H1 (cell line): ENCODE data around the gene EXOC6. TPM values are rescaled to one million over a fixed set of nuclear protein-coding genes. Genes with fewer than 3 reads are reported as not detected.

ENCODE experiments used
- ATF3 ChIP-seq: IDR thresholded peaks from 2 replicates; pipeline ENCODE4 v1.6.1; 2011; ENCODE audit warnings: low read depth, mild to moderate bottlenecking, low read length; ENCODE audit not compliant: insufficient read depth
- CREB1 ChIP-seq: IDR thresholded peaks from 2 replicates; pipeline ENCODE4 v1.6.1; 2012; ENCODE audit warnings: inconsistent platforms
- FOSL1 ChIP-seq: IDR thresholded peaks from 2 replicates; pipeline ENCODE4 v1.6.1; 2011; ENCODE audit warnings: mild to moderate bottlenecking, low read depth, low read length, moderate library complexity; ENCODE audit not compliant: insufficient read depth
- KDM5A ChIP-seq: fragments of 200-600 bp; IDR thresholded peaks from 2 replicates; pipeline ENCODE4 v1.7.1; 2012; ENCODE audit warnings: mild to moderate bottlenecking, low read length, inconsistent platforms, mixed read lengths
- NRF1 ChIP-seq: IDR thresholded peaks from 2 replicates; pipeline ENCODE4 v1.6.1; 2011; ENCODE audit warnings: mild to moderate bottlenecking, low read depth, low read length, improper control_type of control experiment
- SAP30 ChIP-seq: fragments of 300-600 bp; sonication (generic); IDR thresholded peaks from 2 replicates; pipeline ENCODE4 v1.7.1; 2012; ENCODE audit warnings: low read length, moderate library complexity, mild to moderate bottlenecking, inconsistent platforms; ENCODE audit not compliant: insufficient read depth, insufficient replicate concordance
- TCF12 ChIP-seq: IDR thresholded peaks from 2 replicates; pipeline ENCODE4 v1.6.1; 2011; ENCODE audit warnings: low read depth, mild to moderate bottlenecking, low read length
- ZNF274 ChIP-seq: IDR thresholded peaks from 2 replicates; pipeline ENCODE4 v1.7.0; 2012; ENCODE audit warnings: low read length, borderline replicate concordance; ENCODE audit errors: extremely low read depth
- polyA plus RNA-seq, 7 experiments: library from polyadenylated mRNA; depleted of rRNA in 3 of 7; stranded (reverse) in 5 of 7; unstranded in 2 of 7; fragments of >200 nt in 5 of 7; fragments of 200-250 nt in 2 of 7; gene quantifications; 1 replicate in 5 of 7; 2 replicates in 1 of 7; 4 replicates in 1 of 7; pipeline versions ENCODE4 v1.2.1 to v1.2.3, GENCODE V29; 2011 to 2013; ENCODE audit warnings: missing spikeins in 2 of 7, mixed read lengths in 2 of 7
- total RNA-seq: library from RNA; stranded (reverse); fragmentation: NEBNext Ultra II Directional; extraction: Animal tissue kit (Norgen Biotek cat#: 25700); gene quantifications from 2 replicates; pipeline ENCODE4 v1.2.1, GENCODE V29; 2021

EXOC6 gene
- total and polyA plus RNA-seq, 2 of the 8 experiments (the other 6 are each of a cell fraction or from before 2014, with no cell fraction given) = 1.7 to 4.5 TPM

DNA sequence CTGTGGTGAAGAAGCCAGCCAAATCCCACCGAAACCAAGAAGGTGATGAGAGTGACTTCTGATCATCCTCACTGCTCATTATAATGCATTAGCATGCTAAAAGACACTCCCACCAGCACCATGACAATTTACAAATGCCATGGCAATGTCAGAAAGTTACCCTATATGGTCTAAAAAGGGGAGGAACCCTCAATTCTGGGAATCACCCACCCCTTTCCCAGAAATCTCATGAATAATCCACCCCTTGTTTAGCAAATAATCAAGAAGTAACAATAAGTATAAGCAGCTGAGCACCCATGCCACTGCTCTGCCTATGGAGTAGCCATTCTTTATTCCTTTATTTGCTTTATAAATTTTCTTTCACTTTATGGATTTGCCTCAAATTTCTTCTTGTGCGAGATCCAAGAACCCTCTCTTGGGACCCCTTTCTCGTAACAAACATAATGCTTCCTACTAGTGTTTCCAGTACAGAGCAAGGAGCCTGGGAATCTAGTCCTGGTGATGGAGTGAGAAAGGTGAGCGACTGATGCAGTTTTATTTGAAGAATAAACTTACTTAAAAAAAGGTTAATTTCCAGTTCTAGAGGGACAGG lies 18.4 kb upstream of the EXOC6 start (continued):
- TF ChIP-seq NRF1 = no peak
- TF ChIP-seq ZNF274 = no peak
- TF ChIP-seq CREB1 = no peak
- TF ChIP-seq SAP30 = no peak
- no peak for TF ChIP-seq KDM5A
- no peak for TF ChIP-seq ATF3
- TF ChIP-seq FOSL1 = no peak
- no peak for TF ChIP-seq TCF12
- TF ChIP-seq, all 59 proteins: peak for 0
